ENCODE measurements around the gene SCIN.
A peak's percentile ranks its signal among the peaks of the same experiment; 100 is the strongest.

Gene SCIN

GRCh38 chr7:12569673-12570072 lies 847 bp upstream of the SCIN start:
- DNase-seq: no peak

GRCh38 chr7:12570168-12570533 lies 369 bp upstream of the SCIN start:
- DNase-seq: no peak

DNA sequence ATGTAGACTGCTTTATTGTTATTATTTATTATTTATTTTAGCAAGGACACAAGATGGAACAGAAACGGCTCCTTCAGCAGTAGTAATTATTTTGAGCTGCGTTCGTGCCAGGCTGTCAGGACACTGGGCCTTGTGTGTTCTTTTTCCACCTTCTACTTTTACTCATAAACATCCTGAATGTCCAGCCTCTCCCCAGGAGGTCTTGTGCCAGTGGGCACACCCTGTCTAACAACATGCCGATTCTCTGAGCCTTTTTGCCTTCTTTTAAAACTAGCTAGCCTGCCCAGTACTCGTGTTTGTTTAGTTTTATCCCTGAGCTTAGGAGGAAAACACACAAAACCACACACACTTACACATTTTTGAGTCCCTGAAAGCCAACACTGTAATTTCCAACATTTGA lies 1.2 kb downstream of the SCIN start:
- no peak for DNase-seq

GRCh38 chr7:12572941-12573575 lies 2.5 kb downstream of the SCIN start:
- no peak for DNase-seq

- DNase-seq: no peak
Measured at GRCh38 chr7:12573885-12574284, 3.4 kb downstream of the SCIN start.

DNA sequence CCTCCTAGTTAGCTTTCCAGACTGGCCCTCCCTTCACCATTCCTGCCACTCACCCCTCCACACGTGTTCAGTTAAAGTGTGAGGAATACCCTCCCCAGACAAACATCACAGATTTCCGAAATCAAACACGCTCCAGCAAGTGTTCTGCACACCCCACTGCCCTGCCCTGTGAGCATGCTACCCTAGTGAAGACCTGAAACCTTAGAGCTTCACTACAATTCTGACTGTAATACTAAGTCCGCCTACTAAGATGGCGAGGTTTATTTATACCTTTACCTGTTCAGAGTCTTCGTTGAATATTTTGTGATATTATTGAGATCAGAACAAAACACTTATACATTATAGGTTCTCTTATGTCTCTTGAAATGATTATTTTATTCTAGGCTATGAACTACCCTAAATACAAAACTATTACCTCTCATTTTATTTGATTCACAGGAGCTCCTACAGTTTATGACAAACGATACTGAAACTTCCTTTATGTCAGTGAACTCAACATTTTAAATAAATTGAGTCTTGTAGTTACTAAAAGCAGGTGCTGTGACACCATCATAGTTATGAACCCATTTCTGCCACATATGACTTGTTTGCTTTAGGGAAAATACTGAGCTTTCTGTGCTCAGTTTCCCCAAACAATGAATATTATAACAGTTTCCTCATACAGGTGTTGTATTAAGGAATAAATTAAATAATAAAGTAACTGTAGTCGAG lies 8.6 kb downstream of the SCIN start:
- DNase-seq: no peak

DNA sequence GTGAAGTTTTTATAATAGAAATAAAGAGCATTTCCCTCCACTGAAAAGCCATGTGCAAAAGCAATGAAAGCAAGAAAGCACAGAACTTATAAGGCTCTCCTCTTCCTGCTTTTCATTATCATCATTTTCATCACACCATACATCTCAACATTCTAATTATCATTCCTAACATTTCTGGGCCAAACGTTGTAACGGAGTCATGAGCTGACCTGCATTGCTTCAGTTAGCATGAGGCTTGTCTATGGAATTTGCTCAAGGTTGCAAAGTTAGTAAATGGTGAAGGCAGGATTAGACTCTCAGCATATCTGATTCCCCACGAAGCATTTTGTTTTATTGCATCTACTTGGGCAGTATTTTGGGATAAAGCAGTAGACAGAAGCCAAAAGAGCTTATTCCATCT lies 11.4 kb downstream of the SCIN start:
- no peak for DNase-seq

DNA sequence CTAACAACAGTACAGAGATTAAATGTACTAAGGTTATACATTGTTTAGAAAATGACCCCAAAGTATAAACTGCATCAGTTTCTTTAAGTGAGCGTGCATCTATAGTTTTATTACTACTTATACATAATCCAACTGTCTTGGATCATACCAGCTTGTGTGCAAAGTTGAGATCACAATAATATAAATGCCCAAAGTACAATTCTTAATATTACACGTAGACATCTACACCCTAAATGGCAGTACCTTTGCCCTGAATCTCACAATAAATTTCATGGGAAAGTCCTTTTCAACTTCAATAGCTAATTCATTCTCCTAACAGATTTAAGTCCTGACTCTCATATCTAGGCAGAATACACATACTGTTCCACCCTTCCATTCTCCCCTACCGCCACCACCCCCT lies 11.8 kb downstream of the SCIN start:
- DNase-seq: no peak

DNA sequence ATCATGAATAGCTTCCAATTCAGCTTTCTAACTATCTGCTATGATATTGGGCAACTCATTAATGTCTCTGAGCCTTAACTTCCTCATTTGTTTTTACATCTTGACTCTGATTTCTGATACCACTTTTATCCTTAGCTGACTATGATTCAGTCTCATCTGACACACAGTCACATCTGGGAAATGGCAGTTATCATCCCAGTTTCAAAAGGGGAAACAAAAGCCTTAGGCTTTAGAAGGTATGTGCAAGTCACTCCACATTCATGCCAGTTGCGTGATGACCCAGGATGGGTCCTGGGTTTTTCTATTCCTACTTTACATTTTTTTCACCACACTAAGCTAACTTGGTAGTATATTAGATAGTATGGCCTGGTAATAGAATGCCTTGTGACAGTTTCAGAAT lies 12.7 kb downstream of the SCIN start:
- DNase-seq: no peak

- DNase-seq: no peak
Measured at GRCh38 chr7:12583922-12584321, 13.4 kb downstream of the SCIN start.

- DNase-seq: no peak
Measured at GRCh38 chr7:12584930-12585329, 14.4 kb downstream of the SCIN start.

GRCh38 chr7:12586271-12586670 lies 15.8 kb downstream of the SCIN start:
- DNase-seq: no peak

DNA sequence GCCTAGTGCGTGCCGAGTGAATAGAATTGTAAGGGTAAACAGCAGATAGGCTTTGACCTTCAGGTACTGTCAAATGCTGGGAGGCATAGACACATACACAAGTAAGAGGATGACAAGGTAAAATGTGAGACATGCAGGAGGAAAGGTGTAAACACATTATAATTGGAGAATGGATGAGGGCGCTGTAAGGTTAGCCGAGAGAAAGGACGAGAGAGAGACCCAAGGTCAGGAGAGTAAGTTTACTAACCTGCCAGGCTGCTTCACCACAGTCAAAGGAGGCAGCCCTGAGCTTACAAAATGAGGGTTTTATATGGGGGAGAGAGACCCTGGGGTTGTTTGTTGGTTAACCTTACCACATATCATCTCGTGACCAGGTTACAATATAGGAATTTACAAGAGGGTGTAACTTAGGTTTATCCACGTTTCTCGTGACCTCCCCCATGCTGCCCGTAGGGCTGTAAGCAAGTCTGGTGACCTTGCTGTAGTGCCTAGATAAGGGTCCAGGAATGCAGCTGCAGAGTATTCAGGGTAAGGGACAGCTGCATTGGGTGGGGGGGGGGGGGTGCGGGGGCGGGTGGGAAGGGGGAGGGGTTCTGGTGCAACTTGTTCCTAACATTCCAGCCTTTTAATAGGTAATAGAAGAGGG lies 17.9 kb downstream of the SCIN start:
- no peak for DNase-seq

DNA sequence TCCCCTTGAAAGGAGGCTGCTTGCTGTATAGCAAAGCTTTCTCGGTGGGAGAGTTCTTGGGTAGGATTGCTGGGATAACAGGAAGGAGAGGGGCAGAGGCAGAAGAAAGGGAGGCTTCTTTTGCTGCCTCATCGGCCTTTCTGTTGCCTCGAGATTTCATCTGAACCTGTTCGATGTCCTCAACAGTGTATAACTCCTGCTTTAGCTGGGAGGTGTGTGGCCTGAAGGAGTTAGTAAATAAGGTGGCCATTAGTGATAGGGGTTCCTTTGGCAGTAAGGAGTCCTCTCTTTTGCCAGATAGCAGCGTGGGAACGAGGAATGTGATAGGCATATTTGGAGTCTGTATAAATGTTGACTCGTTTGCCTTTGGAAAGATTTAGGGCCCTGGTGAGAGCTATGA lies 20.0 kb downstream of the SCIN start:
- no peak for DNase-seq

DNA sequence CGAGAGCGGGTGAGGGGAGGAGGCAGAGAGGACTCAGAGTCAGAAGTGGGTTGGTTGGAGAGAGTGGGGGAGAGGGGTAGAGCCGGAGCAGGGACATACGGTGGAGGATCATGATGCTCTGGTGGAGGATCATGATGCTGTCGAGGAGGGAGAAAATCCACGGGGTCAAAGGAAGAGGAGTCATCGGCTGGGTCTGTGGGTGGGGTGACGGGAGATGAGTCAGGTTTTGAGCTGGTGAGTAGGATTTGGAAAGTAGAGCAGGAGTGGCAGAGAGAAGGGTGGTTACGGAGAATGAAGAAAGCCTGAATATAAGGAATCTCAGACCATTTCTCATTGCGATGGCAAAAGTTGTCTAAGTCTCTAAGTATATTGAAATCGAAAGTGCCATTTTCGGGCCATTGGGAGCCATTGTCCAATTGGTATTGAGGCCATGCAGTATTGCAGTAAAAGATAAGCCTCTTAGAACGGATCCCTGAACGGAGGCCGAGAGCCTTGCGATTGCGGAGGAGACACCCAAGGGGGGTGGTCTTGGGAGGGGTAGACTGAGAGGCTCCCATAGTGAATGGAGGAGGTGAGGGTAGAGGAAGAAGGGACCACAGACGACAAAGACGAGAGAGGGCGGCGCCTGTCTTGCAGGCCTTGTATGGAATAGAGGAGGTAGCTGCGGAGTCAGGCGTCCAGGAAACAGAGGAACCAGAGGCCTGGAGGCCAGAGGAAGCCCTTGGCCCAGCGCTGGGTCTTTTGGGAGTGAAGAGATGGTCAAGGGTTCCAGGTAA lies 23.8 kb downstream of the SCIN start:
- no peak for DNase-seq

- DNase-seq: no peak
Measured at GRCh38 chr7:12595148-12595547, 24.6 kb downstream of the SCIN start.

DNA sequence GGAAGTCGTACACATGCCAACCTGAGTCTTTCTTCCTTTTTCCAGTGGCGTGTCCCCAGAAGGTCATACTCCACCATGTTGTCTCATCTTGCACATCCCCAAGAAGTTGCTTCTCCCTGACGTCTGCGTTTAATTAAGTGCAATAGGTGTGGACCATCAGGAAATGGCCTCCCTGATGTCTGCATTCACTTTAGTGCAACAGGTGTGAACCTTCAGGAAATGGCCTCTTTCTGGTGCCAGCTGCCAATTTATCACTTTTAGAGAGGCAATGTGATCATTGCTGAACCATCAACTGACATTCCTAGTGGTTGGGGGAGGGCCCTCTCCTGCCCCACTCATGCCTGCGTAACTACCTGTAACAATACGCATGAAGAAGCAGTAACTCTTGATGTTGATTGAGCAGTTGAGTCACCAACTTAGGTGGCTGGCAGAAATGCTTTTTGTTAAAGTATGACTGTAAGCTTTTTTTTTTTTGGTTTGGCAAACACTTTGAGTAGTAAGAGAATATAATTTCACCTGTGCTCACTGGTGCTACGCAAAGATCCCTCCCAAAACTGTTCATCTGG lies 25.8 kb downstream of the SCIN start:
- no peak for DNase-seq

GRCh38 chr7:12601302-12601869 lies 30.9 kb downstream of the SCIN start:
- no peak for DNase-seq

GRCh38 chr7:12607134-12607533 lies 36.6 kb downstream of the SCIN start:
- DNase-seq: peak; percentile 85

GRCh38 chr7:12609561-12609960 lies 39.0 kb downstream of the SCIN start:
- DNase-seq: no peak

GRCh38 chr7:12610899-12611298 lies 40.4 kb downstream of the SCIN start:
- DNase-seq: no peak

GRCh38 chr7:12612622-12613021 lies 42.1 kb downstream of the SCIN start:
- DNase-seq: no peak

- DNase-seq: no peak
Measured at GRCh38 chr7:12619461-12620069, 49.0 kb downstream of the SCIN start.
